SK-N-MC (cell line): Measurements from ENCODE around the gene CIROP.

Experiments used
- DNase-seq: peaks from one replicate; pipeline ENCODE4 v3.0.0-alpha.2; 2011; ENCODE audit warnings: low read depth, low spot score
- H3K27ac ChIP-seq: fragments of 200-600 bp; sonication (generic); 2 replicates; pipeline ENCODE4 v1.5.1; 2016; ENCODE audit warnings: mixed run types
- H3K36me3 ChIP-seq: fragments of 200-600 bp; sonication (generic); 2 replicates; pipeline ENCODE4 v1.6.1; 2017; ENCODE audit warnings: antibody characterized with exemption, low read length, mixed read lengths; ENCODE audit not compliant: insufficient read depth
- H3K4me3 ChIP-seq: fragments of 200-600 bp; sonication (generic); 2 replicates; pipeline ENCODE4 v1.5.1; 2016
- H3K9ac ChIP-seq: fragments of 200-600 bp; sonication (generic); 2 replicates; pipeline ENCODE4 v1.8.0; 2017; ENCODE audit warnings: mixed run types, mixed read lengths; ENCODE audit not compliant: insufficient read length
- H3K9me3 ChIP-seq: fragments of 200-600 bp; sonication (generic); 2 replicates; pipeline ENCODE4 v1.6.1; 2017; ENCODE audit warnings: low read depth, mild to moderate bottlenecking, antibody characterized with exemption, low read length, moderate library complexity, mixed read lengths
- EZH2 ChIP-seq: fragments of 200-600 bp; sonication (generic); IDR thresholded peaks from one replicate; pipeline ENCODE4 v1.6.1; 2017; ENCODE audit warnings: antibody characterized with exemption
- FOXP2 ChIP-seq: optimal IDR thresholded peaks from 2 replicates; pipeline ENCODE3; 2011; ENCODE audit warnings: mild to moderate bottlenecking, moderate library complexity; ENCODE audit not compliant: insufficient read depth; ENCODE audit errors: extremely low read length, control extremely low read depth
- POLR2AphosphoS5 ChIP-seq: IDR thresholded peaks from 2 replicates; pipeline ENCODE4 v1.6.1; 2012; ENCODE audit warnings: mild to moderate bottlenecking, low read depth, low read length, borderline replicate concordance

CIROP gene

GRCh38 chr14:23094666-23095195, 10.1 kb downstream of the CIROP start, which contains the start of gene ACIN1:
Gene ACIN1 (minus strand): TSS chr14:23095136. CDS start chr14:23095112, 24 bp downstream.
- H3K27ac ChIP-seq: peak within 1 kb of the TSS; percentile 90
- TF ChIP-seq FOXP2: no peak
- TF ChIP-seq POLR2AphosphoS5: peak; percentile 70
- no peak for TF ChIP-seq EZH2
- H3K9me3 ChIP-seq: no peaks in the 10 kb centered on the region
- peak within 1 kb of the TSS; percentile 93 for H3K9ac ChIP-seq
- peak within 1 kb of the TSS; percentile 87 for H3K4me3 ChIP-seq
- H3K36me3 ChIP-seq: peaks cover 53% of the 10 kb centered on the region
- DNase-seq: no peak

GRCh38 chr14:23093991-23094665, 10.7 kb downstream of the CIROP start:
- TF ChIP-seq POLR2AphosphoS5 (no peak), FOXP2 (no peak), EZH2 (no peak)
- Histone ChIP-seq H3K9ac (peak overlapping the region; percentile 93), H3K27ac (peak overlapping the region; percentile 90), H3K36me3 (peaks cover 59% of the 10 kb centered on the region), H3K9me3 (no peaks in the 10 kb centered on the region), H3K4me3 (peak overlapping the region; percentile 87)
- DNase-seq: no peak

GRCh38 chr14:23093526-23093925, 11.3 kb downstream of the CIROP start:
- no peaks in the 10 kb centered on the region for H3K9me3 ChIP-seq
- H3K9ac ChIP-seq: peak overlapping the region; percentile 93
- TF ChIP-seq FOXP2 (no peak), EZH2 (no peak), POLR2AphosphoS5 (no peak)
- H3K27ac ChIP-seq: no peak overlapping the region
- no peak for DNase-seq
- peaks cover 60% of the 10 kb centered on the region for H3K36me3 ChIP-seq
- peak overlapping the region; percentile 87 for H3K4me3 ChIP-seq

GRCh38 chr14:23093104-23093503, 11.7 kb downstream of the CIROP start:
- H3K4me3 ChIP-seq: peak overlapping the region; percentile 87; the same call in 1 of the 2 replicates
- no peak overlapping the region for H3K27ac ChIP-seq
- no peaks in the 10 kb centered on the region for H3K9me3 ChIP-seq
- H3K36me3 ChIP-seq: peaks cover 60% of the 10 kb centered on the region
- no peak for DNase-seq
- H3K9ac ChIP-seq: peak overlapping the region; percentile 93
- TF ChIP-seq FOXP2 (no peak), EZH2 (no peak), POLR2AphosphoS5 (no peak)

DNA sequence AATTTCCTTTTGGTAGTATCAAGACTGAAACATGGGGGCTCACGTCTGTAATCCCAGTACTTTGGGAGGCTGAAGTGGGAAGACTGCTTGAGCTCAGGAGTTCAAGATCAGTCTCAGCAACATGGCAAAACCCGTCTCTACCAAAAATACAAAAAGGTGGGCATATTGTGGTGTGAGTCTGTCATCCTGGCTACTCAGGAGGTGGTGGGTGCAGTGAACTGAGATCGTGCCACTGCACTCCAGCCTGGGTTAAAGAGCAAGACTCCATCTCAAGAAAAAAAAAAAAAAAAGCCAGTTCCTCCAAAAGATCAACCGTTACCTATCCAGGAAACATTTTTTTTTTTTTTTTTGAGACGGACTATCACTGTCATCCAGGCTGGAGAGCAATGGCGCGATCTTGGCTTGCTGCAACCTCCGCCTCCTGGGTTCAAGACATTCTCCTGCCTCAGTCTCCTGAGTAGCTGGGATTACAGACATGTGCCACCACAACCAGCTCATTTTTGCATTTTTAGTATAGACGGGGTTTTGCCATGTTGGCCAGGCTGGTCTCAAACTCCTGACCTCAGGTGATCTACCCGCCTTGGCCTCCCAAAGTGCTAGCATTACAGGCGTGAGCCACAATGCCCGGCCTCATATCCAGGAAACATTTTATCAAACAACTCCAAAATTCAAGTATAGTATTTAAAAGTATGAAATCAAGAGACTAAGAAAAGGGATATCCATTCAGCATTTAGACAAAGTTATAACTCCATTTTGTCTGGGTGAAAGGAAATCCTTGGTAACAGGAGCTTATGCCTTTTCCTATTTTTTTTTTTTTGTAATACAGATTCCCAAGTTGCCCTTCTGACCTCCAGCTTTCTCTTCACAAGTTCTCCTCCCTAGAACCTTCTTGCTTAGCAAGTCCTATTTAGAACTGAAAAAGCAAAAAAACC, 13.2 kb downstream of the CIROP start:
- no peak overlapping the region for H3K4me3 ChIP-seq
- H3K9ac ChIP-seq: no peak overlapping the region
- DNase-seq: no peak
- TF ChIP-seq FOXP2 (no peak), EZH2 (no peak), POLR2AphosphoS5 (no peak)
- peaks cover 67% of the 10 kb centered on the region for H3K36me3 ChIP-seq
- no peak overlapping the region for H3K27ac ChIP-seq
- H3K9me3 ChIP-seq: no peaks in the 10 kb centered on the region

- Histone ChIP-seq H3K27ac (no peak overlapping the region), H3K9ac (no peak overlapping the region), H3K36me3 (peaks cover 80% of the 10 kb centered on the region), H3K9me3 (no peaks in the 10 kb centered on the region), H3K4me3 (no peak overlapping the region)
- no peak for DNase-seq
- TF ChIP-seq EZH2: no peak
- no peak for TF ChIP-seq POLR2AphosphoS5
- TF ChIP-seq FOXP2: no peak
Measured at GRCh38 chr14:23090254-23090636, 14.5 kb downstream of the CIROP start.

DNA sequence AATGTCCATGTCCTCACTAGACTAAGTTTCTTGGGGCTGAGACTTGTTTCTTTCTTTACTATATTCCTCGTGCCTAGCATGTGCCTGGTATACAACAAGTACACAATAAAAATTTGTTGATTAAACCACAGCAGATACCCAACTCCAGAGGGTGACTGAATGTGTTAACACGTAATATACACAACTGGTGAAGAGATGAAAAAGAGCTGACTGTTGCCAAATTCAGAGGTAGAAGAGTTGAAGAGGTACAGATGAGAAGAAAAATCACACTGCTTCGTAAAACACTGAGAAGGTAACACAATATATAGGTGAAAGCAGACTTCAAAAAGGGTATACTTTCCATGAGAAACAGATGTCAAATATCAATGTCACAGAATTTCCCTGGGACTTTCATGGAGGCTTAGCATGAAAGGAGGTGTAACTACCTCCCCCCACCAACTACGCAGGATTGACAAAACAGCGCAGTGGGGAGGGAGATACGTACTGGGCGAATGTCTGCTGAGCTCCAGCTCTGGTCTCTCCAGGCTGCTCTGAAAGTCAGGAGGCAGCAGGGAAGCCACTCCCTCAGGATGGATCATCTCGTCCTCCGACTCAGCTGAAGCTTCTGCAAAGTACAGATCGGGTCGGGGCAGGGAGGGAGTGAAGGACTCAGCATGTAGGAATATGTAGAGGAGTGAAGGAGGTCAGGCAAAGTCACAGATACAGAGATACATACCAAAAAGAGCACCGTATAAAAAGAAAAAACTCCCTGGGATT, 15.1 kb downstream of the CIROP start:
- no peaks in the 10 kb centered on the region for H3K9me3 ChIP-seq
- TF ChIP-seq POLR2AphosphoS5 (no peak), EZH2 (no peak), FOXP2 (no peak)
- H3K9ac ChIP-seq: no peak overlapping the region
- no peak overlapping the region for H3K27ac ChIP-seq
- H3K36me3 ChIP-seq: peaks cover 86% of the 10 kb centered on the region
- H3K4me3 ChIP-seq: no peak overlapping the region
- DNase-seq: no peak

GRCh38 chr14:23086565-23086964, 18.2 kb downstream of the CIROP start:
- Histone ChIP-seq H3K27ac (no peak overlapping the region), H3K36me3 (peaks cover 96% of the 10 kb centered on the region), H3K4me3 (no peak overlapping the region), H3K9ac (no peak overlapping the region), H3K9me3 (no peaks in the 10 kb centered on the region)
- DNase-seq: no peak
- TF ChIP-seq FOXP2: no peak
- no peak for TF ChIP-seq EZH2
